Daoy (cell line): Measurements from ENCODE around the gene PLPP2. TPM values are rescaled to one million over a fixed set of nuclear protein-coding genes. Genes with fewer than 3 reads are reported as not detected.

Experiments
- DNase-seq: peaks from one replicate; pipeline ENCODE4 v3.0.0-alpha.2; 2015; ENCODE audit warnings: low read depth
- total RNA-seq: library from RNA; depleted of rRNA; stranded (reverse); fragments of >200 nt; shearing (Covaris generic); gene quantifications from 2 replicates; pipeline ENCODE4 v1.2.3, GENCODE V29; 2014; rRNA removed

The PLPP2 gene
- 42.7 and 54.6 TPM in 2 replicates for total RNA-seq

DNA sequence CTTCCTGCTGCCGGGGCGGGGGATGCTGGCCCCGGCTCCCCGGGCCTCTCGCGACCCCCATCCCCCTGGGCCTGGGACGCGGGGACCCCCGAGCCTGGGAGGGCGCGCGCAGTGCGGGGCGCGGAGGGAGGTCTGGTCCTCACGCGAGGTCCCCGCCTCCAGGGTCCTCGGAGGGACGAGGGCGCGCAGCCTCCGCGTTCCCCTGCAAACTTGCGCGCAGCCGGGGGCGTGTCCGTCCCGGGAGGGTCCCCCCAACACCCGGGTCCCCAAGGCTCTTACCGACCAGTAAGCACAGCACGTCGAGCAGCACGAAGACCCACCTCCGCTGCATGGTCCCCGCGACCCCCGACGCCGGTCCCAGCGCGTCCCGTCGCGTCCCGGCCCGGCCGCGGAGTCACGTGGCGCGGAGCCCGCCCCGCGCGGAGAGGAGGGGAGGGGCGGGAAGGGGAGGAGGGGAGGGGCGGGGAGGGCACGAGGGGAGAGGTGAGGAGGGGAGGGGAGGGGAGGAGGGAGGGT is at the start of gene PLPP2:
PLPP2 (minus strand) TSS at position 398 of the 516 bp plus-strand sequence; CDS start at position 331, 67 bp downstream.
- peak; percentile 47 for DNase-seq

DNA sequence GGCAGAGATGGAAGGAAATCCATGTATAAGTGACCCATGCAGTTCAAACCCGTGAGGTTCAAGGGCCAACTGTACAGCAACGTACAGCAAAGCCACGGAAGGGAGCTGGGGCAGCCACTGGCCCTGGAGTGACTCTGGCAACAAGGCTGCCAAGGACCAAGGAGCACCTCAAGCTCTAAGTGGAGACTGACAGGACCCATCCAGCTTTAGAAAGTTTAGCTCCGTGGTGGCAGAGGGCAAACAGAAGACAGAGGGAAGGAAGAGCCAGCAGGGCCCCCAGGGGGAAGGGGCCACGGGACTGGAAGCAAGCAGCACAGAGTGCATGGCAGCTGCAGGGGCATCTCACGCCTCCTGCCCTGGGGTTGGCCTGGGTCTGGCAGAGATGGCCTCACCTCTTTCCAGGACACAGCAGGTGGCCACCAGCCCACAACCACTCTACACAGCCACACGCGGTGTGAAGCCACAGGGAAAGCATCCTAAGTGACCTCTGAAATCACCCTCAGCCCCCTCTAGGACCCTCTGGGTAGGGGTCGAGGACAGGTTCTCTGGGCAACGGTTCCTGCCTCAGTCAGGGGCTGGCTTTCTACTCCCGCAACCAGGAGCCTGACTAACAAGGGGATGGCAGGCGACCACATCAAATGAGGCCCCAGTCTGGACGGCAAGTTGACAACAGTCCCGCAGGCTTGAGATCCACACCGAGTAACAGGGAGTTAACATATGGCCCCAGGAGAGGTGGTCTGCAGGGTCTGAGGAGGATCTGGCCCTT is 49.6 kb upstream of the PLPP2 start:
- no peak for DNase-seq

DNA sequence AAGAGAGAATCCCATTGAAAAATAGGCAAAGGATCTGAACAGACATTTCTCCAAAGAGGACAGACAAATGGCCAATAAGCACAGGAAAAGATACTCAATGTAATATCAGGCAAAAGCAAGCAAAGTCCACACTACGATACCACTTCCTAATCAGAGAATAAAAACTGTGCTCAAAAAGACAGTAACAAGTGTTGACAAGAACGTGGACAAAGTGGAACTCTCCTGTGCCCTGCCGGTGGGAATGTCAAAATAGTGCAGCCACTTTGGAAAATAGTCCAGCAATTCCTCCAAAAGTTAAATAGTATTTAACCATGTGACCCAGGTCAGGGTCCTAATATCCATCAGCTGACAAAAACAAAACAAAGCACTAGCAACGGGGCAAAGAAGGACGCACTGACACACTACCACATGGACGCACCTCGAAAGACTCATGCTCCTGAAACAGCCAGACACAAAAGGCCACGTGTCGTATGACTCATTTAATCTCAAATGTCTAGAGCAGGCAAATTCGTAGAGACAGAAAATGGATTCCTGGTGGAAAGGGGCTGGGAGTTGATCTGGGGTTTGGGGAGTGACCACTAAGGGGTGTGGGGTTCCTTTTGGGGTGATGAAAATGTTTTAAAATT is 48.2 kb upstream of the PLPP2 start:
- DNase-seq: no peak

DNA sequence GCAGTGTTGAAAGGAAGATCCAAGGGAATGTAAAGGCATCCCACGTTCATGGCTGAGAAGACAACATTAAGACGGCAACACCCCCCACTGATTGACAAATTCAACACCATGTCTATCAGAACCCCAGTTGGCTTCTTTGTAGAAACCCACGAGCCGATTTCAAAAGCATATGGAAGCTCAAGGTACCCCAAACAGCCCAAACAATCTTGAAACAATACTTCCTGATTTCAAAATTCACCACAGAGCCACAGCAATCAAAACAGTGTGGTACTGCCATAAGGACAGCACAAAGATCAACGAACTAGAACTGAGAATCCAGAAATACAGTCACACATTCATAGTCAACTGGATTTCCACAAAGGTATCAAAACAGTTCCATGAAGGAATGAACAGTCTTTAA is 47.2 kb upstream of the PLPP2 start:
- no peak for DNase-seq

DNA sequence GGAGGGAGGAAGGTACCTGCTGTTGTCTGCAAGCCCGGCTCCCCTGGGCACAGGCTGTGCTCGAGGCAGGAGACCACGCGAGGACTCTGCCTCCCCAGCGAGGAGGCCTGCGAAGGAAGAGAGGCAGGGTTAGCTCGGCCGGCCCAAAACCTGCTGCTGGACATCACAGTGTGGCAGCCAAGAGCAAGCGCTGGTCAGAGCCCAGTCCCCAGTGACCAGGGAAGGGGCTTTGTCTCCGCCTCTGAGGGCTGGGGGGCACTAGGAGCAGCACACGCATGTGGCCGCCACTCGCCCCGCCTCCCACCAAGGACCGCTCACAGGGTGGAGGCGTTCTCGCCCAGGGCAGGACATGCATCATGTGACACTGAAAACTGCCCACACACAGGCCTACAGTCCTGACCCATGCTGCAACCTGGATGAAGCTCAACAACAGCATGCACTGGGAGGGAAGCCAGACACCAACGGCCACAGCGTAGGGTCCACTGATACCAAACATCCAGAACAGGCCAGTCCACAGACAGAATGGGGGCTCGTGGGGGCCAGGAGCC is 44.9 kb upstream of the PLPP2 start:
- DNase-seq: no peak

DNA sequence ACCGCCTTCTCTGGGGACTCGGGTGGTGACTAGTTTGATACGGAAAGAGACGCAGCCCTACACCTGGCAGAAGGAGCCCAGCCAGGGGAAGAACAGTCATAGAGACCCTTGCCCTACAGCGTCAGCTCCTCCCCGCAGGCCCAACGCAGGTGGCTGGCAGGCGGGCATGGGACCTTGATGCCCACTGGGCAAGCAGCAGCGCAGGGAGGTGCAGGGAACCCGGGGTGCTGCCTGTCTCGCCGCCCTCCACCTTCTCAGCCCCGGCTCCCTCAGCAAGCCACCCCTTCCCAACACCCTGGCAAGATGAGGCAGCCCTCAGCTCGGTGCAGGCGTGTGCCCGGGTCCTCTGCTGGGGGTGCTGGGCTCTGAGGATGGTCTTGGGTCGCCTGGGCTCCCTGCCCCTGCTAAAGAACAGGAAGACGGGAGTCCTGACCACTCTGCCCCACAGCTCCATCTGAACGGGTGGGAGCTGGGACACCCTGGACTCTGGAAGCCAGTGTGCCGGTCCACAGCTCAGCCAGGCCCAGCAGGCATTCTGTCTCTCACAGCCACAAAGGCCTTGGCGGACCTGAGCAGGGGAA is 44.4 kb upstream of the PLPP2 start:
- DNase-seq: no peak

DNA sequence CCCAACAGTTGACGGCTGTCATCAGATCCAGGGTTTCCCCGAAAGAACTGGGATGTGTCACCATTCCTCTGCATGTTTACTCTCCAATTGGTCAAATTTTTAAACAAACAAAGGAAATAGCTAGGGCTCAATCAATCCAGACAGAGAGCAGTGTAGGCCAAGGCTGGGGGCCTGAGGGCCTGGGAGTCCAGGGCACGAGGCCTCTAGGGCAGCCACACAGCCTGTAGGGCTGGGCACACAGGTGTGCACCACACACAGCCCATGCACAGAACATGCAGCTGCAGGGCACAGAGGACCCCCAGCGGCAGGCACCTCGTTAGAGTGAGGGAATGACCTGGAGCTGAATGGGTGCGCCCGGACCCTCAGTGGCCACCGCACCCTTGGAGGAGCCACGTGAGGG is 43.9 kb upstream of the PLPP2 start:
- no peak for DNase-seq

DNA sequence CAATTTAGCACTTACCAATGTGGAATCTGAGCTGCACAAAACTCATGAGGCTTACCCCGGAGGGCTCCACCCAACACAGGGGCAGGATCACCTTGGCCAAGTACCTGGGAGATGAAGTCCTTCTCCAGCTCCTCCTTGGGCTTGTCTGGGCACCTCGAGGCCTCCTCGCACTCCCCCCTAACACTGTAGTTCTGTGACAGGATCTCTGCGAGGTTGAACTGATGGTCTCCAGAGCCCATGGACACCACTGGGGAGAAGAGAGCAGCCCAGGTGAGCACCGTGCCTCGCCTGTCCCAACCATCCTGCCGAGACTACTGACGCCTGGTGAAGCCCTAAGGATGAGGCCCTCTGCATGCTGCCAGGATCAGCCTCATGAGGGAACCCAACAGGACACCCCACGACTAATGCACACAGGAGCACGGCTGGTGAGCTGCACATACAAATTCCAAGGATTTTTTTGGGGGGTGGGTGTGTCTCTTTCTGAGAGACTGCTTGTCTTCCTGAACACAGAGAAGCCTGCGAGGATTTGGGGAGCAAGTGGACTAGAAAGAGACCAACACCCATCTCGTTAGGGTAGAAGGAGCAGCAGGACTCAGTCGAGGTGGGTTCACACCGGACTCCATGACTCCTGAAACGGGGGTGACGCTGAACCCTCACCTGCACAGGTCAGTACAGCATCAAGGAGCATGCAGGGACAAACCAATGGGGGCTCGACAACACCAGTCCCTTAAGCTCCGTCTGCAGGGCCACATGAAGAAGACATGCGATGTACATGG is 43.3 kb upstream of the PLPP2 start:
- DNase-seq: no peak

DNA sequence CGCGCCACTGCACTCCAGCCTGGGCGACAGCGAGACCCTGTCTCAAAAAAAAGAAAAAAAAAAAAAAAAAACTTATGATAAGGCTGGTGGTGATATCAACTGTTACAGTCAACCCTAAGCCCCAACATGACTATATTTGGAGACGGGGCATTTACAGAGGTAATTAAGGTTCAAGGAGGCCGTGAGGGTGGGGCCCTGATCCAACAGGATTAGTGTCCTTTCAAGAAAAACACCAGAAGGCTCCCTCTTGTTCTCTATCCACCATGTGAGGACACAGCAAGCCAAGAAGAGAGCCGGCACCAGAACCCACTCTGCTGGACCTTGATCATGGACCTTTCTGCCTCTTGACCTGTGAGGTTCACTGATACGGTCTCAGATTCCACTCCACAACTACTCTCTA is 39.3 kb upstream of the PLPP2 start:
- no peak for DNase-seq

DNA sequence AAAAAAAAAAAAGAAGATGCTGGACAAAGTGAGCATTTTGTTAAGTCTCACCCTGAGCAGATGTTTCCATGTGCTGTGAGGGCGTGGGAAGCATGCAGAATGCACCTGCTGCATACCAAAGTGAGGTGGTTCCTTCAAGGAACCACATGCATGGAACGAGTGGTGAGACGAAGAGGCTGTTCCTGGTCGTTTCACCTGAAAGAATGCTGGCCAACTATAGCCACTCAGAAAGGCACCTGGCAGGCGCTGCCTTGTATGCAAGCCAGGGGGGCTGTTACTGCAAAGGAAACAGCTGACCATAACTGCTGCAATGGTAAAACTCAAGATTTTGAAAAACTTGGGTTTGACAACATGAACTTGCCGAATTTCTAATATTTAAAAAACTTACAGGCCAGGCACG is 38.7 kb upstream of the PLPP2 start:
- no peak for DNase-seq

DNA sequence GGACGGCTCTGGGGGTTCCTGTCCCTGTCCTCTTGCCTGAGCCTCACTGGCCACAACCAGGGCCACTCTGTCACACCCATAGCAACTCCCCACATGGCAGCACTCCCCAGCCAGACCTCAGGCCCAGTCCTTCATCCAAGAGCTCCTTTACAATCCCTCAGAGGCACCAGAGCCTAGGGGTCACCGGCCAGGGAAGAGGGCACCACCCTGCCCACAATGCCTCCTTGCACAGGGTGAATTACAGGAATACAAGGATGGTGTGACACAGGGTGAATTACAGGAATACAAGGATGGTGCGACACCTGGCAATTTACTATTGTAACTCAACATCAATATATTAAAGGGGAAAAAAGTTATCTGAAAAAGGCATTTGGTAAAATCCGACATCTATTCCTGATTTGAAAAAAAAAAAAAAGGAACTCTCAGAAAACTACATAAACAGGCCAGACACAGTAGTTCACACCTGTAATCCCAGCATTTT is 36.9 kb upstream of the PLPP2 start:
- DNase-seq: no peak

DNA sequence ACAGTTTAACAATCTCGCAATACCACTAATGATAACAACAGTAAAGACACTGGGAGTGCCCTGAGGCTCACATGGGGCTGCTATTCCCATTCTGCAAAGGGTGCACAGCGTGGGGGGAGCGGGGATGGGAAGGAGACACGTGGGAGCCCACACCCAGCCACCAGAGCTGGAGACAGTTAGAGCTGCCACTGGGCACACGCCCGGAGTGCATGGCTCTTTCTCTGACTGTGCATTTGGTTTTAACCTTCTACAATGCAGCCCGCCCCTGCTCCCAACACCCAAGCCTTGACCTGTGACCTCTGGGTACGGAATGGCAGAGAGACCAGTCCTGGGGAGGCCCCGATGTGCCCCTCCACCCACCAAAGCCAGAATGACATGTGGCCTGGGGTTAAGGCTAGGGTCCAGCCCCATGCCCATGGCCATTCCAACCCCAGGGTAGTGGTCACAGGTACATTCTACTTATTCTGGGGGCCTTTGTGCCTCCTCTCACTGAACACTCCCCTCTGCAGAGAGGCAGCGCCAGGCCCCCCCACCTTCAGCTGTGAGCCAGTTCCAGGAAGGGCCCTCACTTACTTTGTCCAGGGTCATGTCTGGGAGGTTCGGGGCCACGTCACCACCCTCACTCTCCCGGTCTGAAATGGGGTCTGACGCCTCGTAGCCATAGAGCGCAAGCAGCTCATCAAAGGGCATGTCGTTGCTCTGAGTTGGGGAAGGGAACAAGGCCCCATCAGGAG is 36.3 kb upstream of the PLPP2 start:
- DNase-seq: no peak

DNA sequence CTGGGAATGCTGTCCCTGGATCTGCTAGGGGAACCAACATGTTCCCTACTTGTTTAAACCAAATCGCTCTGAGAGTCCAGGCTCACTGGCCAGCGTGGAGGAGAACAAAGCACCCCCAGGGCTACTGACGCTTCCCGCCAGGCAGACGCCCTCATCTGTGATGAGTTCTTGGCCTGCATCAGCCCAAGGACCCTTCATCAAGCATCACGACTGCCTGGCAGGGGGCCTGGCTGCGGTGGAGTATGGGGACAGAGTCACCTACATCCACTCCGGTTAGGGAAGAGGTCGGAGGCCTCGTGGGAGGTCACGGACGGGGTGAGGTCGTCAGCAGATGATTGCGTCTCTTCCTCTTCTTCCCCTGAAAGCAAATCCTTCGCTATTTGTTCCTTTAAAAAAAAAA is 35.7 kb upstream of the PLPP2 start:
- no peak for DNase-seq

DNA sequence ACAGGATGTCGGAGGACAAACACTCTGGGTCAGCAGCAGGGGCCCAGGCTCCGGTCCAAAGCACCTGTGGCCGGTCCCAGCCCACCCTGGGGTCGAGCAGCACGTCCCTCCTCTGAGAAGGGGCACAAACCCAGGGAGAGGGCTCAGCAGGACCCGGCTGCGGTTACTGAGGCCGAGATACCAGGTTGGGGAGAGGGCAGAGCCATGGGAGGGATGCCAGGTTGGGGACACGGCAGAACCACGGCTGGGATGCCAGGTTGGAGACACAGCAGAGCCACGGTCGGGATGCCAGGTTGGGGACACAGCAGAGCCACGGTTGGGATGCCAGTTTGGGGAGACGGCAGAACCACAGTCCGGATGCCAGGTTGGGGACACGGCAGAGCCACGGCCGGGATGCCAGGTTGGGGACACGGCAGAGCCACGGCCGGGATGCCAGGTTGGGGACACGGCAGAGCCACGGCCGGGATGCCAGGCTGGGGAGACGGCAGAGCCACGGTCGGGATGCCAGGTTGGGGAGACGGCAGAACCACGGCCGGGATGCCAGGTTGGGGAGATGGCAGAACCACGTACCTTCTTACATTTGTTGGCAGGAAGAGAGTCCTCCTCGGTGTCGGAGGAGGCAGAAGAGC is 34.8 kb upstream of the PLPP2 start:
- no peak for DNase-seq

DNA sequence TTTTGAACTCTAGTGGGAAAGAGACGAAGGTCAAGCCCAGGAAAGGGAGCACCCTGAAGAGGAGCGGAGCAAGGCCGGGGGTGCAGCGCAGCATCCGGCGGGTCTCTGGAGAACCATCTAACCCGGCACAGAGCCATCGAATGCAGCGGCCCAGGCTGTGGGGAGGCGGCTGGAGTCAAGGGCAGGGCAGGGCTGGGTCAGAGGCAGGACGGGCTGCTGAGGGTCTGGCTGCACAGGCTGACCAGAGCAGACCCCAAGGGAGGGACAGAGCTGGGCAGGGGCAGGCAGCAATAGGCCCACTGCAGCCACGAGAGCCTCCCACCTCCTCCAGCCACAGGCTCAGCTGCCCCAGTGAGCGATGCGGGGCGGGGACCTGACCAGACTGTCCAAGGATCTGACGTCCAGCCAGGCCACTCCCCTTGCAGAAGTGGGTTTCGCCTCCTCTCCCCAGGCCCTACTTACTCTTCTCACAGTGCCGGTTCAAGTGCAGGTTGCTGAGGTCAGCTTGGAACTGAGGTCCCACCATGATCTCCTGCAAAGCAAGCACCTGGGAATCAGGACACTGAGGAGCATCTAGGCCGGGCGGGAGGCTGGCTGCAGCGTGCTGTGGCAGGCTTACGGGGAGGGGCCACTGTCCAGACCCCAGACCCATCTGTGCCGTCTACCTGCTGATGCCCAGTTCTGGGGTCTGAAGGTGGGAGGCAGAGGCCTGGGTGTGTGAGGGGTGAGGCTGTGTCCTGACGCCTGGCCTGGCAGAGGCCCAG is 34.2 kb upstream of the PLPP2 start:
- no peak for DNase-seq

DNA sequence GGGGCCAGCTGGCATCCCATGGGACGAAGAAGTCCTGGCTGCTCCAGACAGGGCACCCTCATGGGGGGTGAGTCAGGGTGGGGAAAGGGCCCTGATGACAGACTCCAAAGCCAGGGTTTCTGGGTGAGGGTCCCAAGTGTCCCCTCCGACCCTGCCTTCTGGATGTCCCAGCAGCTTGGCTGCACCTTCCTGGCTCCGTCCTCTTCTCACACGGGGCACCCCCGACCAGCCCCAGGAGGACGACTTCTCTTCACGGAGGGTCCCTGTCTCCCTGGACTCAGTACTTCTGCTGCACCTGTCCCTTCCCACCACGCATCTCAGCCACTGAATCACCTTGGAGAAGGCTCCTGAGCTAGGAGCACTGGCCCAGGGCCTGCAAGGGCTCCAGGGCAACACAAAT is 33.5 kb upstream of the PLPP2 start:
- DNase-seq: no peak

DNA sequence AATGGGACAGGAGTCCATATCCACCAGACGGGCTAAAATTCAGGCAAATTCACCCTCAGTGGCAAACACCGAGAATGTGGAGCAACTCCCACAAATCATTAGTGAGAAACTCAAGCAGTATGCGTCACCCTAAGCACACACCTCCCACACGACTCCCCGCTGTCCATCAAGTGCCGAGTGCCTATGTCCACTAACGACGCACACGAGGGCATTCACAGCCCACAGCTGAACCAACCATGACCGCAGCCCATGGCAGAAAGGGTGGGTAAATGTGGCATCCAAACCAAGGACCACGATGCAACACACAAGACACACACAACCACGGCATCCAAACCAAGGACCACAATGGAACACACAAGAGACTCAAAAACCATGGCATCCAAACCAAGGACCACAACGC is 31.4 kb upstream of the PLPP2 start:
- no peak for DNase-seq

DNA sequence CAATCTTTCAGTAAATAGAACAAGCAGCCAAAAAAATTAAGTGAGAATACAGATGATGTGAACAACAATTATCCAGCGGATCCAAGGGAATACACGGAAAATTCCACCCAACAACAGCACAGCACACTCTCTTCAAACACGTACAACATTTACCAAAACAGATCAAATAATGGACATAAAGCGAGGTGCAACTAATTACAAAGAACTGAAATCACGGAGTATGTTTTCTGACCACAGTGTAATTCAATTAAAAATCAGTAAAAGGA is 27.2 kb upstream of the PLPP2 start:
- DNase-seq: no peak

DNA sequence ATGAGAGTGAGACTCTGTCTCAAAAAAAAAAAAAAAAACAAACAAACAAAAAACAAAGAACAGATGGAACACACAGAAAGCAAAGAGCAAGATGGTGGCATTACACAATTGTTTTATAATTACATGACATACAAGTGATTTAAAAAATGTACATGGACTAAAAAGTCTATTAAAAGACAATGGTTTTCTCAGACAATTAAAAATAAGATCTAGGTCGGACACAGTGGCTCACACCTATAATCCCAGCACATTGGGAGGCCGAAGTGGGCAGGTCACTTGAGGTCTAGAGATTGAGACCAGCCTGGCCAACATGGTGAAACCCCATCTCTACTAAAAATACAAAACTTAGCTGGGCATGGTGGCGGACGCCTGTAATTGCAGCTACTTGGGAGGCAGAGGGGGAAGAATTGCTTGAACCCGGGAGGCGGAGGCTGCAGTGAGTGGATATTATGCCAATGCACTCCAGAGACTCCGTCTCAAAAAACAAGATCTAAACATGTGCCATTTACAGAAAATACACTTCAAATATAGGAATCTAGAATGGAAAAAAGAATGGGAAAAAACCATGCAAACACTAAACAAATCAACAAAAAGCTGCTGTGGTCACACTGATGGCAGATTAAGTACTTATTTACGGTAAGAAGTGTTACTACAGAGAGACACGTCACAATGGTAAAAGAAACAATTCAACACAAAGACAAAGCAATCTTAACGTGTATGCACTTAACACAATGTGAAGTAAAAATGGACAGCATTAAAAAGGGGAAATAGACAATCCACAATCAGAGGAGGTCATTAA is 26.7 kb upstream of the PLPP2 start:
- DNase-seq: no peak
